GM18526 (cell line): ENCODE results near the gene FHIT.

Experiments used
- POLR2A ChIP-seq: IDR thresholded peaks from 3 replicates; pipeline ENCODE4 v1.6.1; 2011; ENCODE audit not compliant: insufficient read length; ENCODE audit errors: extremely low read depth

Gene FHIT

DNA sequence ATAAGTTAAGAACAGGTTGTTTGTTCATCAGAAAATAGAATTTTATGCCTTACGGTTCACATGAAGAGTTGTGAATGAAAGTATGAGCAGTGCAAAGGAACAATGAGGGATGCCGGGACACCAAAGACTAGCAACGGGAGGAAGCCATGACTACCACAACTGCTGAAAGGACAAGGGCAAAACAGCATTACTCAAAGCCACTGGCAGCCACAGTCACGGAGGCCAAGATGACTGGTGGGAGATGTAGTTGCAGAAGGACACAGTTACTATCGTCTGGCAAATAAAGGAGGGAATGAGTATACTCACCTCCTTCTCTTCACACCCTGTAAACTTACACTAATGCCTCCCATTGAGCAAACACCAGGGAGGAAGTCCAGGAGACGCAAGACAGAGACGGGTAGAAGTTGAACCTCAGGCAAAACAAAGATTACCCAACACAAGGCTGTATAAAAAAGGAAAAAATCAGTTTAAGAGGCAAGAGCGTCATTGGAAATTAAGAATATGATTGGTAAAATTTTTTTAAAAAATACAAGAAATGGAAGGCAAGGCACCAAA is 675.5 kb downstream of the FHIT start:
- TF ChIP-seq POLR2A, result no peak

DNA sequence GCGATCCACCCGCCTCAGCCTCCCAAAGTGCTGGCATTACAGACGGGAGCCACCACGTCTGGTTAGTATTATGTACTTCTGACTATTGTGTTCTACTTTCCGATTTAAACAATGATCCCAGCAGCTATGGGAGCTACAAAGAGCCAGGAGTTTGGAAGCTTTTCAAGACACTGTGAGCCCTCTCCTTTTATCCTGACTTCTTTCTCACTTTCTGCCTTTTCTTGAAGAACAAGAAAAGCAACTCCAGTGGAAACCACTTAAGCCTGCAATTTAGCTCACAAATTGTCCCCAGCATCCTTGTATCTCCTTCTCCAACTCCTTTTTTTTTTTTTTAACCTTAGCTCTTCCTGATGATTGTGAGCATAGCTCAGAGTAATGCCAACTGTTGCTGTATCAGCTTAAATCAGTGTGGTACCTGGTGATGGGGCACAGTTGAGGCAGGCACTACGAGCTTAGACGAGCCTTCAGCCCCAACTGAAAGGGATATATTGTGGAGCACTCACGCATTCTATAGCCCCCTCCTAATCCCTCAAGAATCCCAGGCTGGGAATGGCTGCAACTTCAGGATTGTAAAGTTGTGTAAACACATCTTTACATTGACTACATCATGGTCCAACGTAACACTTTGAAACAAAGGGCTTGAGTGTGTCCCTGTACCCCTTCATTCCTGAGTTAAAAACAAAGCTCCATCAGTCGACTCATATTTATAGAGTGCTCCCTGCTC is 677.0 kb downstream of the FHIT start:
- no peak for TF ChIP-seq POLR2A

DNA sequence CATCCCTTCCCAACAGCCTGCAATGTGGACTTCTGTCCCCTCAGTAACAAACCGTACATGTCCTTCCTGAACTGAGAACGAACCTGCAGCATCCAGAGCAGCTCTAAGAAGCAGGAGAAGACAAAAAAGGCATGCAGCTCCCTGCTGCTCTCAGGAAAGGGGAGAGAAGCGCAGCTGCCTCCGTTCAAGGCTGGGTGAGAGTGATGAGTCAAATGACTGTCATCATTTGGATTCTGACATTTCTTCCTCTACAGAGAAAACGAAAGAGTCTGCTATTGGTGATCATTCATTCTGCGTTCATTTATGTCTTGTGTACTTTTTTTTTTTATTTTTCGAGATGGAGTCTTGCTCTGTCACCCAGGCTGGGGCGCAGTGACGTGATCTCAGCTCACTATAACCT is 677.8 kb downstream of the FHIT start:
- TF ChIP-seq POLR2A, result no peak

DNA sequence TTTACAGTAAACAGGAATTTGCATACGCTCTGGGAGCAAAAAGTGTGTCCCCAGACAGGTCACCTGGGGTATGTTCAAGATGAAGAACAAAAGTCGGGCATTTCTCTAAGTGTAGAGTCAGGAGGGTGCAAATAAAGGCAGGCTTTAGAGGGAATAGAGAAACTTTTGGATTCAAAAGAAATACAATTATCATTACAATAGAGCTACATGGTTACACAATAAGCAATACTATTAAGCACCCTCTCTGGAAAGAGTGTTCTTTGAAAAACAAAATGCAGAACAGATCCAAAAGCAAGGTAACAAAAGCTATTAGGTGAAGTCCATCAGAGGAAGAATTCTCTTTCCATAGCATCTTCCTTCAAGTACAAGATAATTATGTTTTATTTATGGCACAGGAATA is 679.7 kb downstream of the FHIT start:
- TF ChIP-seq POLR2A, result no peak

DNA sequence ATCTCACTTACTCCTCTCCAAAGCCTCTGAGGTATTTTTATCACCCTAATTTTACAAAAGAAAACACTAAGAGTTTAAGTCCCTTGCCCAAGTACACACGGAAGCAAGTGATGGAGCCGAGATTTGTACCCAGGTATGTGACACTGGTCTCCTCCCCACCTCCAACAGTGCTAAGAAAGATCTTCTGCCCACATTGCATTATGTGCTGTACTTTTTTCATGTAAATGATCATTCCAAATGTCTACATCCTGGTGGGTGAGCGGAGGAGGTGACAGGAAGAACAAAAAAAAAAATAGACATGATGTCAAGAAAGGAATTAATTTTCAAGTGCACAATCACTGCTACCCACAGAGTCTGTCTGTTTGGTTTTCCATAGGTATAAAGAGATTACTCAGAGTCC is 694.1 kb downstream of the FHIT start:
- TF ChIP-seq POLR2A, result no peak

DNA sequence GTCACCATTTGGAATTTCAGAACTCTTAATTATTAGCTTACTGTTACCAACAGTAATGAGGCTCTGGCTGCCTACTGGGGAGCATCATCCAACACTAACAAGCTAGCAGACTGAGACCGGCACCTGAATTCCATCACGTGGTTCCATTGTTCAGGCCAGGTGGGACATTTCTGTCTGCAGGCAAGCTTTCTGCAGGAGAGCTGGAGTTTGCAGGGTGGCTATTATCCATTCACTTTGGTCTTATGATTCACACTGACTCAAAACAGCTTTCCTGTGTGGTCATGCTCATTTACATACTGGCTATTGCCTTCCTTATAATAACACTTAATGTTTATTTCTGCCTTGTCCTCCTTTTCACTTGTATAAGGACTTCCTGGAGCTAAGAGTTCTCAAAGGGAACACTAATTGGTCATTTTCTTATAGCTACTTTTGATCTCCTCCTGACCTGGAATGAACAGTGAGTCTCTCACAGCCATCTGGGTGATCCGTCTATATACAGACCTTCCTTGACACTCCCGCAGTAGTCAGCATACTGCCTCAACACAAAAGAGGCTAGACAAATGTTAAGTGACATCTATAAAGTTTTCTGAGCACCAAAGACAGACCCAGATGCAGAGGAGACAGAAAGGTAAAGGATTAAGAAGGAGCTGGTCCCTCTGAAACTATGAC is 695.4 kb downstream of the FHIT start:
- no peak for TF ChIP-seq POLR2A

DNA sequence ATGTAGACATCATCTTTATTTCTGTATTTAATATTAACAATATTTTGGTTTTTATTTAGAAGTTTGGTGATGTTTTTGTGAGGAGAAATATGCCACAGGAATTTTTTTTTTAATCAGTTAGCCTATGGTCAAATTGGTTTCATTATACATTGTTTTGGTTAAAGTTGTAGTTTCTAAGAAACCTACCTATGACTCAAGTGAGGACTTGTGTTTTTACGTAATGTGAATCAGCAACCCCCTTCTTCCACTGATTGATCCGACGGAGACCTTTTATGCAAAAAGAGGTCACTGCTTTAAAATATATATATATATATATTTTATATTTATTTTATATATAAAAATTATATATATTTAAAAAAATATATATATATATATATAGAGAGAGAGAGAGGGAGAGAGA is 698.1 kb downstream of the FHIT start:
- TF ChIP-seq POLR2A, result no peak

DNA sequence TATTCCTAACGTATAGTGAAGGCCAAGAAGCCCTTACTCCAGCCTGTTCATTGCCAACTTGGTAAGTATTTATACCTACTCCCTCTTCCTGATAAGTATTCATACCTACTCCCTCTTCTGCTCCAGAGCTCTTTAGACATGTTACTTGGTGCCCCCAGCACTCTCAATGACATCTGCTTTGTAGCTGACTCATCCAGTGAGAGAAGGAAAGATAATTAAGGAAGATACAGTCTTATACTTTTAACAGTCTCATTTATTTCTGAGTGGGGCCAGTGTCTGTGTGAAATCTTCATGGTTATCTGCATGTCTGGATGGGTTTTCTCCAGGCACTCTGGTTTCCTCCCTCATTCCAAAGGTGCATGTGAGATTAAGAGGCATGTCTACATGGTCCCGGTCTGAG is 698.7 kb downstream of the FHIT start:
- no peak for TF ChIP-seq POLR2A

DNA sequence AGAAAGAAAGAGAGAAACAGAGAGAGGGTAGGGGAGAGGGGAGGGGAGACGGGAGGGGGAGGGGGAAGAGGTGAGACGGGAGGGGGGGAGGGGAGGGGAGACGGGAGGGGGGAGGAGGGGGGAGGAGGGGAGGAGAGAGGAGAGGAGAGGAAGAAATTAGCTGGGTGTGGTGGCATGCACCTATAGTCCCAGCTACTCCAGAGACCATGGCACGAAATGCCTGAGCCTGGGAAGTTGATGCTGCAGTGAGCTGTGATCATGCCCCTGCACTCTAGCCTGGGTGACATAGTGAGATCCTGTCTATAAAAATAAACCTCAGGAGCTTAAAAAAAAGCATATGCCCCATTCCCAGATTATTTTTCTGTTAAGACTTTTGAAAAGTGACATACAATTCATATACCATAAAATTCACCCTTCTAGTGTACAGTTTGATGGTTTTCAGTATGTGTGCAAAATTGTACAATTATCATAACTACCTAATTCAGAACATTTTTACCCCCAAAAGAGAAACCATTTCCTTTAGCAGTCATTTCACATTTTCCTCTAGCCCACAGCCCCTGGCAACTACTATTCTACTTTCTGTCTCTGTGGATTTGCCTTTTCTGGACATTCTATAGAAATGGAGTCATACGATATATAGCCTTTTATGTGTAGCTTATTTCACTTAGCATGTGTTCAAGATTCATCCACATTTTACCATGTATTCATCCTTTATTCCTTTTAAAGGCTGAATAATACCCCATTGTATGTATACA is 699.6 kb downstream of the FHIT start:
- TF ChIP-seq POLR2A, result no peak

DNA sequence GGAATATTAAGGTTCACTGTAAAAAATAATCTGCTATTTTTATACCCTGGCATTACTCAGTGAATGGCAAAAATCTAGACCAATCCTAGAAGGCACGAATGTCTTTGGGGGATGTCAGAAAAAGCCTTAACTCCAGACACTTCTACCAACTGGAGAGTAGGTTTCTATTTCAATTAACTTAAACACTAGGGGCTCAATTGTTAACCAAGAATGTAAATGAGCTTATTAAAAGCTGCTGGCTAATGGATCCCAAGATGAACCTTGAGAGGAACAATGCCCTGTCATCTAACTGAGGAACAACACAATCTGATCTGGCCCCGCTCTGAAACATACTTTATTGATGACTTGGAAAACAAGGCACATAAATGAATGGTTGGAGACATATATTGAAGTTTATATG is 701.4 kb downstream of the FHIT start:
- no peak for TF ChIP-seq POLR2A

DNA sequence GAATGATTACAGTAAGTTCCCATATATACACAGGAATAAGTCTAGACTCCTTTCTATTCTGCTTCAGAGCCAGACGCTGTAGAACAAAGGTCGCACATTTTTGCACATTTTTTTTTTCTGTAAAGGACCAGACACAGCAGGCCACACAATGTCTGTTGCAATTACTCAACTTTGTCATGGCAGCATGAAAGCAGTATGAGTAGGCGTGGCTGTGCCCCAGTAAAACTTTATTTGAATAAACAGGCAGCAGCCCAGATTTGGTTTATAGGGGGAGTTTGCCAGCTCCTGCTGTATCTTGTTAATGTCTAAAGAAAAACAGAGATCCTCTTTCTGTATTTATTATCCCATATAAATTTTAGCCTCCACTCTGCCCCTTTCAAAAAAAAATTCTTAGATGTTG is 708.3 kb downstream of the FHIT start:
- TF ChIP-seq POLR2A, result no peak

DNA sequence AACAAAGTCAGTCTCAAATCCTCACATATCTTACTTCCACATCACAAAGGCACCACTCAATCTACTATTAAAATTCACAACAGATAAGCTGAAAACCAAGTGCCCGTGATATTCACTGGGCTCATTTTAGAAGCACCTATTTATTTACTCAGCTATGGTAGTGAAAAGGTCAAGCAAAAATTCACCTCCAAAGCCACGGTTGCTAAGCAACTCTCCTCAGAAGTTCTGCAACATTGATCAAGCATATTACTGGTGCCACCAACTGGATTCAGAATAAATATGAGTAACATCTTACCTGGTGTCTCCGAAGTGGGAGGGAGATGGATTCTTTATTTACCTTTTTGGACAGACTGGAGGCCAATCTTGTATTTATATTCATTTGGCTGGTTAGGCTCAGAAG is 714.8 kb downstream of the FHIT start:
- no peak for TF ChIP-seq POLR2A

DNA sequence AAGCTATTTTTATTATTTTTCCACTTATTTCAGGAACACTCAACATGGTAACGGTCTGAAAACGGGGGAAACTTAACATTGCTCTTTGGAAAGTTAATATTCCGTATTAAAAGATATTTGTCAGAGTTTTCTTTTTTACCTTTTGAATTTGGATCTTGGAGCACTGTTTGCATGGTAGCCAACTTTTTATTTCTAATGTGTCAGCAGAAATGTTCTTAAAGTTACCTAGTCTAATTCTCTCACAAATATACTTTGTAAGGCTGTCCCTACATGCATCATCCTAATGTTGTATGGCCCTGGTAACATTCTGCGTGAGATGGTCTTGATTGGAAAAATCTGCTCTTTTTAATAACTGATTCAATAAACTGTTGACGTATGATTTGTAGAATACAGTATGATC is 719.5 kb downstream of the FHIT start:
- no peak for TF ChIP-seq POLR2A

DNA sequence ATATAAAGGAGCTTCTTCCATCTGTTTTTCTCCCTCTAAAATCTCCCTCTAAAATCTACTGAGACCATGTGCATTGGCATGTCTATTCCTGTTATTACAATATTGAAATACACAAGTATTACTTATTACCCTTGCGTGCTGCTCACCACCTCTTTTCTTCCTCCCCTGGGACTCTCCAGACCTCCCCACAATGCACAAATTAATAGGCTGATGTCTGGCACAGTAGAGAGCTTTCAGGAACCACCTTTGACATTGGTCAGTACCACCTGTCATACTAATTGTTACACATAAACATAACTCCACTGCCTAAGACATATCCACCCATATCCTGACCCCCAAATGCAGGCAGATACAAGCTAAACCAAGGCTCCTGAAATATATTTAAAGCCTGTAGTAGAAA is 722.6 kb downstream of the FHIT start:
- no peak for TF ChIP-seq POLR2A

DNA sequence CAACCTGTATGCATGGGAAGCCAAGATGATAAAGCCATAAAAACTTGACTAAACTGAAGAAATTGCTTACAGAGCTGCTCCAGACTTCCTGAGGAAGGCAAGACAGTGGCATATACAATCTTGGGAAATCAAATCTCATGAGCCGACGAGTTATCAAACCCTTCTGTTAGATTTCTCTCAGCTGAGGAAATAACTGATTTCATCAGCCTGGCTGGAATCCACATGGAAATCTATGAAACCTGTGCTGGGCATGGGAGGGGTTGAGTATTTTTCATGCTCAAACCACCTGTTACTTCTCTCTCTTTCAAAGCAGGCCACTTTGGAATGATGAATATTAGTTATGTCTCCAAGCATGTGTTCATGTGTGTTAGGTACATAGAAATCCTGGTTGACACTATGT is 727.7 kb downstream of the FHIT start:
- no peak for TF ChIP-seq POLR2A

DNA sequence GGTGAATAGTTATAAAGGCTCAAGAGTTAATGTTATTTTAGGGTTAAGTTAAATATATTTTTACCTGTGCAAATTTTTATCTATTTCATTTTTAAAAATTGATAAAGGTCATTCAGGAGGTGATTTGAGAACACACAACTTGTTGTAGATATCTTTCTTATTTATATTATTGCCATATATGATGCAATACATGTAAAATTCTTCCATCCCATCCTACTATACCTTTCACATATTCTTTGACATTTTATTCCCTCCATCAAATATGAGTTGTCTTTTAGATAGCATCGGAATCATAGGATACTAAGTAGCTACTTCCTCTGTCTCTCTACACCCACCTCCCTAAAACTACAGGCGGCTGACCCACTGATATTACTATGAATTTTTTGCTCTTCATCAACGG is 734.1 kb downstream of the FHIT start:
- no peak for TF ChIP-seq POLR2A
